Neural progenitor cell (in vitro differentiated cells): ENCODE results near the gene CPN1. TPM values are rescaled to one million over a fixed set of nuclear protein-coding genes. Genes with fewer than 3 reads are reported as not detected.

Experiments used
- DNase-seq: peaks from one replicate; pipeline ENCODE4 v3.0.0-alpha.2; 2016; ENCODE audit warnings: low spot score
- H2AFZ ChIP-seq: fragments of 200-600 bp; sonication (generic); replicated peaks from 2 replicates; pipeline ENCODE4 v1.6.1; 2016; ENCODE audit warnings: antibody characterized with exemption
- H3F3A ChIP-seq: fragments of 200-600 bp; sonication (generic); 2 replicates; pipeline ENCODE4 v1.6.1; 2016; ENCODE audit warnings: antibody characterized with exemption, low read depth
- H3K27ac ChIP-seq: fragments of 200-600 bp; sonication (generic); 2 replicates; pipeline ENCODE4 v1.5.1; 2016; ENCODE audit warnings: mild to moderate bottlenecking
- H3K27me3 ChIP-seq: fragments of 200-600 bp; sonication (generic); 2 replicates; pipeline ENCODE4 v1.6.1; 2016; ENCODE audit warnings: mild to moderate bottlenecking, moderate library complexity
- H3K36me3 ChIP-seq: fragments of 200-600 bp; sonication (generic); 2 replicates; pipeline ENCODE4 v1.5.1; 2016
- H3K4me1 ChIP-seq: fragments of 200-600 bp; sonication (generic); 2 replicates; pipeline ENCODE4 v1.6.1; 2016; ENCODE audit warnings: mixed run types
- H3K4me2 ChIP-seq: fragments of 200-600 bp; sonication (generic); 2 replicates; pipeline ENCODE4 v1.6.1; 2016
- H3K4me3 ChIP-seq: fragments of 200-600 bp; sonication (generic); 2 replicates; pipeline ENCODE4 v1.5.1; 2016
- H3K79me2 ChIP-seq: fragments of 200-600 bp; sonication (generic); 2 replicates; pipeline ENCODE4 v1.6.1; 2016; ENCODE audit warnings: low read depth
- H3K9ac ChIP-seq: fragments of 200-600 bp; sonication (generic); 2 replicates; pipeline ENCODE4 v1.6.1; 2016
- H3K9me3 ChIP-seq: fragments of 200-600 bp; sonication (generic); 2 replicates; pipeline ENCODE4 v1.5.1; 2016; ENCODE audit warnings: low read depth
- H4K20me1 ChIP-seq: fragments of 200-600 bp; sonication (generic); 2 replicates; pipeline ENCODE4 v1.6.1; 2016; ENCODE audit warnings: low read depth
- H3K27ac Mint-ChIP-seq: 3 replicates; pipeline ENCODE4 v1.8.0; 2021; ENCODE audit warnings: mixed read lengths
- H3K27me3 Mint-ChIP-seq: 2 replicates; pipeline ENCODE4 v1.8.0; 2022; ENCODE audit warnings: low read depth, mild to moderate bottlenecking, inconsistent platforms, moderate library complexity, mixed read lengths; ENCODE audit not compliant: insufficient read depth
- H3K36me3 Mint-ChIP-seq: 3 replicates; pipeline ENCODE4 v1.8.0; 2021; ENCODE audit warnings: mixed read lengths
- H3K4me1 Mint-ChIP-seq: 3 replicates; pipeline ENCODE4 v1.8.0; 2021; ENCODE audit warnings: mixed read lengths
- H3K4me3 Mint-ChIP-seq: 3 replicates; pipeline ENCODE4 v1.8.0; 2021; ENCODE audit warnings: mild to moderate bottlenecking, moderate library complexity, mixed read lengths
- H3K9me3 Mint-ChIP-seq: 3 replicates; pipeline ENCODE4 v1.8.0; 2020; ENCODE audit warnings: mixed read lengths
- EZH2 ChIP-seq: fragments of 200-600 bp; sonication (generic); IDR thresholded peaks from 2 replicates; pipeline ENCODE4 v1.6.1; 2017; ENCODE audit warnings: antibody characterized with exemption, mild to moderate bottlenecking, moderate library complexity
- EZH2phosphoT487 ChIP-seq: fragments of 200-600 bp; sonication (generic); IDR thresholded peaks from 2 replicates; pipeline ENCODE4 v1.6.1; 2017; ENCODE audit warnings: antibody characterized with exemption
- total RNA-seq: library from RNA; depleted of rRNA; stranded (reverse); fragments of >200 nt; gene quantifications from 2 replicates; pipeline ENCODE4 v1.2.3, GENCODE V29; 2015; ENCODE audit warnings: low replicate concordance
- TF ChIP-seq, protein P1 (sequence below): fragments of 200-600 bp; sonication (generic); IDR thresholded peaks from 2 replicates; pipeline ENCODE4 v1.5.1; 2017; ENCODE audit warnings: antibody characterized with exemption, mild to moderate bottlenecking

The CPN1 gene
- total RNA-seq, 1 donor from 2014 or later, result not detected

DNA sequence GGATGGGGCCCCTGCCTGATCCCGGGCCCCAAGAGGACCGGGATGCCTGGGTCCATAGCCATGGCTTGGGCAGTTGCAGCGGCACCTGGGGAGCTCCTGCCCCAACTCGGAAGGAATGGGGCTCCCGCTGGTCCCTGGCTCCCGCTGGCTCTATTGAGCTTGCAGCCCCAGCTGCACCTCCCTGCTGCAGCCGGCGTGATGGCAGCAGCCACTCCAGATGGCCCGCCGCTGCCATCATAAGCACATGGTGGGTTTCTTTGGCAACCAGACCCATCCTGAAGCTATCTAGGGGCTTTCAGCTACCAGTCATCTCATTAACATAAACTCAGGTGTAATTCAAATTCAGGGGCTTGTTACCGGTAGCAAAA lies 60.8 kb downstream of the CPN1 start:
- no peak overlapping the region for H3K4me2 ChIP-seq
- no peak for DNase-seq
- Mint-ChIP-seq H3K9me3 (peaks cover 4% of the 10 kb centered on the region), H3K27me3 (peaks cover 4% of the 10 kb centered on the region), H3K36me3 (no peaks in the 10 kb centered on the region), H3K27ac (peak overlapping the region; percentile 60), H3K4me3 (no peak overlapping the region), H3K4me1 (peaks cover 38% of the 10 kb centered on the region)
- H3K4me1 ChIP-seq, result peaks cover 18% of the 10 kb centered on the region
- no peak overlapping the region for H3K27ac ChIP-seq
- H3K9ac ChIP-seq, result no peak overlapping the region
- no peak overlapping the region for H3K4me3 ChIP-seq
- H3K9me3 ChIP-seq, result no peaks in the 10 kb centered on the region
- H3K27me3 ChIP-seq, result no peaks in the 10 kb centered on the region
- H3K79me2 ChIP-seq, result no peaks in the 10 kb centered on the region
- H3K36me3 ChIP-seq, result no peaks in the 10 kb centered on the region
- TF ChIP-seq, protein P1, sequence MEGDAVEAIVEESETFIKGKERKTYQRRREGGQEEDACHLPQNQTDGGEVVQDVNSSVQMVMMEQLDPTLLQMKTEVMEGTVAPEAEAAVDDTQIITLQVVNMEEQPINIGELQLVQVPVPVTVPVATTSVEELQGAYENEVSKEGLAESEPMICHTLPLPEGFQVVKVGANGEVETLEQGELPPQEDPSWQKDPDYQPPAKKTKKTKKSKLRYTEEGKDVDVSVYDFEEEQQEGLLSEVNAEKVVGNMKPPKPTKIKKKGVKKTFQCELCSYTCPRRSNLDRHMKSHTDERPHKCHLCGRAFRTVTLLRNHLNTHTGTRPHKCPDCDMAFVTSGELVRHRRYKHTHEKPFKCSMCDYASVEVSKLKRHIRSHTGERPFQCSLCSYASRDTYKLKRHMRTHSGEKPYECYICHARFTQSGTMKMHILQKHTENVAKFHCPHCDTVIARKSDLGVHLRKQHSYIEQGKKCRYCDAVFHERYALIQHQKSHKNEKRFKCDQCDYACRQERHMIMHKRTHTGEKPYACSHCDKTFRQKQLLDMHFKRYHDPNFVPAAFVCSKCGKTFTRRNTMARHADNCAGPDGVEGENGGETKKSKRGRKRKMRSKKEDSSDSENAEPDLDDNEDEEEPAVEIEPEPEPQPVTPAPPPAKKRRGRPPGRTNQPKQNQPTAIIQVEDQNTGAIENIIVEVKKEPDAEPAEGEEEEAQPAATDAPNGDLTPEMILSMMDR, result no peak
- TF ChIP-seq EZH2, result no peak
- no peak for TF ChIP-seq EZH2phosphoT487
- peaks cover 10% of the 10 kb centered on the region for H3F3A ChIP-seq
- peak overlapping the region; percentile 98 for H2AFZ ChIP-seq
- H4K20me1 ChIP-seq, result no peaks in the 10 kb centered on the region

DNA sequence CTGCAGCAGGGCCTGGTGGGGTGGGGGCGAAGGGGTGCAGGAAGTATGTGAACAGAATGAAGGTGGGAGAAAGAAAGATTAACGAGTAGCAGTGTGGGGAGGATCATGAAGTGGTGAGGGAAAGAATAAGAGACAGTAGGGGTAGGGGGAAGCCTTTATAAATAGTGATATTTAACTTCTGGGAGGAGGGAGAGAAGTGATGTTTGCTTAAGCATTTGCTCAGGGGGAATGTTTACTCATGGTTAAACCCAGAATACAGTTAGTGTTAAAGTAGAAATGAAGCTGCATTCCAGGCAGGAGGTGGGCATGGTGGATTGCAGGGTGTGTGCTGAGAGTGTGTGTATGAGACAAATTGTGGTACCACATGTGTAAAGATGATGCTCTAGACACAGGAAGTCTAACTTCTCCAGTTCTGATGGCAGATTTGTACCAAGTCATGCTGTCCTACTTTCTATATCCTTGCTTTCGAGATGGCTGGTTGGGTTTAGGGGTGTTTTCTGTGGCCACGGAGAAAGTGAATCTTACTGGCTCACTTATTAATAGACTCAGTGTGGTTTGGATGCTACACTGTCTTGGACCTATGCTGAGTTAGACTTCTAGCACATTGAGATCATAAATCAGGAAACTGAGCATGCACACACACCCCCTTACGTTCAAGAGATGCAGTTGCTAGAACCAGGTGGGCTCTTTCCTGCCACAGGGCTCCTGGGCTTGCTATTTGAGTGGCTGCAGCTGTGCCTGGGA lies 61.4 kb downstream of the CPN1 start:
- H3K27me3 ChIP-seq, result no peaks in the 10 kb centered on the region
- H3K36me3 ChIP-seq, result no peaks in the 10 kb centered on the region
- H3K4me3 ChIP-seq, result no peak overlapping the region
- Mint-ChIP-seq H3K36me3 (no peaks in the 10 kb centered on the region), H3K9me3 (peaks cover 3% of the 10 kb centered on the region), H3K4me3 (no peak overlapping the region), H3K27me3 (peaks cover 3% of the 10 kb centered on the region), H3K27ac (peak overlapping the region; percentile 26), H3K4me1 (peaks cover 33% of the 10 kb centered on the region)
- no peak overlapping the region for H3K9ac ChIP-seq
- no peak for DNase-seq
- H3K79me2 ChIP-seq, result no peaks in the 10 kb centered on the region
- H2AFZ ChIP-seq, result peak overlapping the region; percentile 98
- peaks cover 12% of the 10 kb centered on the region for H3K4me1 ChIP-seq
- TF ChIP-seq, protein P1, result no peak
- no peak for TF ChIP-seq EZH2
- no peak for TF ChIP-seq EZH2phosphoT487
- no peak overlapping the region for H3K4me2 ChIP-seq
- H4K20me1 ChIP-seq, result no peaks in the 10 kb centered on the region
- H3K9me3 ChIP-seq, result no peaks in the 10 kb centered on the region
- no peak overlapping the region for H3K27ac ChIP-seq
- H3F3A ChIP-seq, result peaks cover 5% of the 10 kb centered on the region

DNA sequence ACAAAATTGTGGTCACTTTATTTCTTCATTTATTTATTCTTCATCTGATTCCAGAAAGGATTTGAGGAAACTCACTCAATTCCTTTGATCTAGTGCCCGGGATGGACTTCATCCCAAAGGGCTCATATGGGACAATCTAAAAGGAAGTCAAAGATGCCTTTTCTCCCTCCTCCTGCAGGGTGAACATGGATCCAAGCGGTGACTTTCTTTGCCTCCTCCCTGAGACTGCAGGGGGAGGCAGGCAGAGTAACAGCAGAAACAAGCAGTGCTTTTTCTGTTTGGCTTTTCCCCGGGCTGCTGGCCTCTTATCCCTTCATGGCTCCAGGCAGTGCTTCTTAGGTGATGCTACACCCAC lies 61.9 kb downstream of the CPN1 start:
- no peaks in the 10 kb centered on the region for H3K79me2 ChIP-seq
- no peak for TF ChIP-seq EZH2
- TF ChIP-seq, protein P1, result peak; percentile 30
- Mint-ChIP-seq H3K27me3 (peaks cover 2% of the 10 kb centered on the region), H3K9me3 (no peaks in the 10 kb centered on the region), H3K4me3 (no peak overlapping the region), H3K4me1 (peaks cover 27% of the 10 kb centered on the region), H3K27ac (peak overlapping the region; percentile 26), H3K36me3 (no peaks in the 10 kb centered on the region)
- peaks cover 5% of the 10 kb centered on the region for H3F3A ChIP-seq
- H4K20me1 ChIP-seq, result no peaks in the 10 kb centered on the region
- DNase-seq, result peak; percentile 57
- no peak overlapping the region for H3K4me3 ChIP-seq
- H3K27ac ChIP-seq, result no peak overlapping the region
- H3K4me1 ChIP-seq, result peaks cover 8% of the 10 kb centered on the region
- H3K9me3 ChIP-seq, result no peaks in the 10 kb centered on the region
- H3K36me3 ChIP-seq, result no peaks in the 10 kb centered on the region
- H3K27me3 ChIP-seq, result no peaks in the 10 kb centered on the region
- H3K9ac ChIP-seq, result no peak overlapping the region
- H2AFZ ChIP-seq, result peak overlapping the region; percentile 98
- H3K4me2 ChIP-seq, result no peak overlapping the region
